OCI-LY3 (cell line): ENCODE results near the gene TSPO.

Source experiments
- EZH2phosphoT487 ChIP-seq: fragments of 200-600 bp; shearing (Covaris generic); IDR thresholded peaks from 2 replicates; pipeline ENCODE4 v1.6.1; 2018; ENCODE audit warnings: antibody characterized with exemption, mixed run types, low read depth
- TF ChIP-seq, protein P1 (sequence below): fragments of 200-600, 300-600 bp; sonication (generic); IDR thresholded peaks from 2 replicates; pipeline ENCODE4 v1.5.1; 2014; ENCODE audit warnings: antibody characterized with exemption, low read length, low read depth

DNA sequence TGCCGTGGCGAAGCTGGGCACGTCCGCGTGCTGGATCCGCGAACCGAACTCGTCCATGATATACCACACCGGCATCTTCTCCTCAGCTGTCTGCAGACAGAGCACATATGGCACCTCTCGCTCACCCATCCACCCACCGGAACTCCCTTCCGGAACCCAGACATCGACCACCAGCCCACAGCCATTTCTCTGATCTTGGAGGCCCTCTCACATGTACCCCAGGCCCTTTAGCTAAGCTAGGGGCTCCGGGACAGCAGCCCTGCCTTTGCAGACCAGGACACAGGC lies 28.5 kb downstream of the TSPO start:
- TF ChIP-seq, protein P1, sequence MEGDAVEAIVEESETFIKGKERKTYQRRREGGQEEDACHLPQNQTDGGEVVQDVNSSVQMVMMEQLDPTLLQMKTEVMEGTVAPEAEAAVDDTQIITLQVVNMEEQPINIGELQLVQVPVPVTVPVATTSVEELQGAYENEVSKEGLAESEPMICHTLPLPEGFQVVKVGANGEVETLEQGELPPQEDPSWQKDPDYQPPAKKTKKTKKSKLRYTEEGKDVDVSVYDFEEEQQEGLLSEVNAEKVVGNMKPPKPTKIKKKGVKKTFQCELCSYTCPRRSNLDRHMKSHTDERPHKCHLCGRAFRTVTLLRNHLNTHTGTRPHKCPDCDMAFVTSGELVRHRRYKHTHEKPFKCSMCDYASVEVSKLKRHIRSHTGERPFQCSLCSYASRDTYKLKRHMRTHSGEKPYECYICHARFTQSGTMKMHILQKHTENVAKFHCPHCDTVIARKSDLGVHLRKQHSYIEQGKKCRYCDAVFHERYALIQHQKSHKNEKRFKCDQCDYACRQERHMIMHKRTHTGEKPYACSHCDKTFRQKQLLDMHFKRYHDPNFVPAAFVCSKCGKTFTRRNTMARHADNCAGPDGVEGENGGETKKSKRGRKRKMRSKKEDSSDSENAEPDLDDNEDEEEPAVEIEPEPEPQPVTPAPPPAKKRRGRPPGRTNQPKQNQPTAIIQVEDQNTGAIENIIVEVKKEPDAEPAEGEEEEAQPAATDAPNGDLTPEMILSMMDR: no peak
- TF ChIP-seq EZH2phosphoT487: no peak
